GM19351 (cell line): Measurements from ENCODE around the gene TTYH2.
A peak's percentile ranks its signal among the peaks of the same experiment; 100 is the strongest.
"Not testable (repeated sequence)": the region's sequence is repeated elsewhere in the genome, so short reads cannot be mapped to it uniquely, and the experiment has no call there.

Source experiments
- ATAC-seq: cut with Tn5 transposase; IDR thresholded peaks from one replicate; pipeline ENCODE4 v1.9.1; 2021; ENCODE audit warnings: mild to moderate bottlenecking, moderate library complexity; ENCODE audit not compliant: unreplicated experiment

The TTYH2 gene, protein sequence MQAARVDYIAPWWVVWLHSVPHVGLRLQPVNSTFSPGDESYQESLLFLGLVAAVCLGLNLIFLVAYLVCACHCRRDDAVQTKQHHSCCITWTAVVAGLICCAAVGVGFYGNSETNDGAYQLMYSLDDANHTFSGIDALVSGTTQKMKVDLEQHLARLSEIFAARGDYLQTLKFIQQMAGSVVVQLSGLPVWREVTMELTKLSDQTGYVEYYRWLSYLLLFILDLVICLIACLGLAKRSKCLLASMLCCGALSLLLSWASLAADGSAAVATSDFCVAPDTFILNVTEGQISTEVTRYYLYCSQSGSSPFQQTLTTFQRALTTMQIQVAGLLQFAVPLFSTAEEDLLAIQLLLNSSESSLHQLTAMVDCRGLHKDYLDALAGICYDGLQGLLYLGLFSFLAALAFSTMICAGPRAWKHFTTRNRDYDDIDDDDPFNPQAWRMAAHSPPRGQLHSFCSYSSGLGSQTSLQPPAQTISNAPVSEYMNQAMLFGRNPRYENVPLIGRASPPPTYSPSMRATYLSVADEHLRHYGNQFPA

DNA sequence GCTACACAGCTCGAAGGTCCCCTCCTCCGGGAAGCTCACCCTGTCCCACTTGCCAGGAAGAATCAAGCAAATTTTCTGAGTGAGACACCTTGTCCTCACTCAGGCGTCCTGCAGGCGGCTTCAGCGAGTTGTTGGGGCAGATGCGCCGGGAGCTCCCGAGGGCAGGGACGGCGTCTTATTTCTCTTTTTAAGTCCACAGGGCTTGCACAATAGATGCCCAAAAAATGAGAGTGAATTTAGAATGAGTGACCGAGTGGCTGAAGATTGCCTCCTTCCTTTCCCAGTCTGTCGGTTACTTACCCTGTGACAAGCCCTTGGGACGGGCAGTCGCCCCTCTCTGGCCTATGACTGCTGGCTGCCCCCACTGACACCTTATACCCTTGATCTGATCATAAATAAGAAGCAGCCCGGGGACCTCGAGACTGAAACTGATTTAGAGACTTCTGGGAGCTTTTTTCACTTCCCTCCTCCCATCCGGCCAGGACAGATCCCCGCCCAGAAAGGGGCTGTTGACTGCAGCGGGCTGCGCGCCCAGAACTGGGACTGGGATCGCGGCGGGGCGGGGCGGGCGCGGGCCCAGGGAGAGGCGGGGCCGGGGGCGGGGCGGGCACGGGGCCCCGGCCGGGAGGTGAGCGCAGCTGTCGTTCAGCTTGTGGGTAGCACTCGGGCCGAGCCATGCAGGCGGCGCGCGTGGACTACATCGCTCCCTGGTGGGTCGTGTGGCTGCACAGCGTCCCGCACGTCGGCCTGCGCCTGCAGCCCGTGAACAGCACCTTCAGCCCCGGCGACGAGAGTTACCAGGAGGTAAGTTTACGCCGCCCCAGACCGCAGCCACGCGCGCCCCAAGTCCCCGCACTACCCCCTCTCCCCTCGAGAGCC is at the start of gene TTYH2:
Gene TTYH2, plus strand, starts transcription at position 659 of the 879 bp plus-strand sequence. Its CDS starts 17 bp downstream, at position 676.
- peak; percentile 55 for ATAC-seq

DNA sequence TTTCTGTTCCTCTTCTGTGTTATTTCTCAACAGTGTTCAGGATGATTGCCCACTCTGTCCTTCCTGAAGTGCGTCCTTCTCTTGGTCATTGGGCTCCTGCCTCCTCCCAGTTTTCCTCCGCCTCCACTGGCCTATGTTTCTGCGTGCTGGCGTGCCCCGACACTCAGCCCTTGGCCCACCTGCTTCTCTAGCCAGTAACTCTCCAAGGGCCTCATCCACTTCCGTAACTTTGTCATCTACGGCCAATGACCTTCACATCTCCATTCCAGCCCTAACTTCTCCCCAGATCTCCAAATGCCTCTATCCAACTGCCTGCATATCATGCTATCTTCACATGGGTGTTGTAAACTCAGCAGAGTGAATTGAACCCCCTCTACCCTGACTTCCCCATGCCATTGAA is 49.5 kb upstream of the TTYH2 start:
- no peak for ATAC-seq

DNA sequence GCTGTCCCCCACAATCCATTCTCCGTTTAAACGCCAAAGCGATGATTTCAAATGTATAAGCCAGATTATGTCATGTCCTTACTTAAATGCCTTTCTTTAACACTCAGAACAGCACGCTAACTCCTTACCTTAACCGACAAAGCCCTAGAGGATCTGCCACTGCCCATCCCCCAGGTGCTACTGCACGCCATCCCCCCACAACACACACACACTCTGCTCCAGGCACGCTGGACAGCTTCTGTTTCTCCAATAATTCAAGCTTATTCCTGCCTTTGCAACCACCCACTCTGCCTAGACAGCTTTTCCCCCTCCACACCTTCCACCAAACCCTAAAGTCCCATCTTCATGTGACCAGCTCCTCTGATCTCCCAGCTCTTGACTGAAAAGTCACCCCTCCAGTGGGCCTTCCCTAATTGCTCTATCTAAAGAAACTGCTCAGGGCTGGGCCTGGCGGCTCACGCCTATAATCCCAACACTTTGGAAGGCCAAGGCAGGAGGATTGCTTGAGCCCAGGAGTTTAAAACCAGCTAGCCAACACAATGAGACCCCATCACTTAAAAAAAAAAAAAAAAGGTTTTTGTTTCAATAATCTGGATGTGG is 48.8 kb upstream of the TTYH2 start:
- no peak for ATAC-seq

DNA sequence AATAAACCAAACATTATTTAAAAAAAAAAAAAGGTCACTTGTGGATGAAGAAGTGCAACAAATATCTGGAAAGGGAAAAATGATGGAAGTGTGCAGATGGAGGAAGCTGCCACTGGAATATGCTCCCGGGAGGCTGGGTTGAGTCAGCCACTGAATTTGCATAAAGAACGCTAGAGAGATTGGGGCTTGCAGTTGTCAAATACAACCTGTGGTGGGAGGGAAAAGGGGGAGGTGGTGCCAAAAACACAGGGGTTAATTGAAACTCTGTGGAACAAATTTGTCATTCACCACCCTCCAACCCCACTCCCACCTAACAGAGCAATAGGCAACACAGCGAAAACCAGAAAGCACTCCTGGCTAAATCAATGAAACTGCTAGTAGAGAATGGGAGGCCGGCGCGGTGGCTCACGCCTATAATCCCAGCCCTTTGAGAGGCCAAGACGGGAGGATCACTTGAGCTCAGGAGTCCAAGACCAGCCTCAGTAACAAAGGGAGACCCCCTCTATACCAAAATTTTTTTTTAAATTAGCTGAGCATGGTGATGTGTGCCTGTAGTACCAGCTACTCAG is 47.5 kb upstream of the TTYH2 start:
- no peak for ATAC-seq

DNA sequence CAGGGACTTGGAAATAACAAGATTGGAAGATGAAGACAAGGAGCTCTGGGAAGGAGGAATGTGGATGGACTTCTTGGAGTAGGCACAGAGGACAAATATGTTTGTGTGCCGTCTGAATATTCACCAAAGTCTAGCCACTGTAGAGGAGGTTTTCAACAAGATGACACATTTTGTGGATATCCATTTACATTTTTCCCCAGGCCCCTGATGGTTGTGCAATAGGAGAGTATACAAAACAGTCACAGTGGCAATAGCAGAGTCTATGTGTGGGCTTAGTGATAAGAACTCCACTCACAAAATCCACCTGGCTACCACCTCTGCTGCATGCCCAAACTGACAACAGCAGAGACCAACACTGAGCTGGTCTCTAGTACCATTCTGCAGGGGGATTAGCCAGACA is 42.4 kb upstream of the TTYH2 start:
- no peak for ATAC-seq

DNA sequence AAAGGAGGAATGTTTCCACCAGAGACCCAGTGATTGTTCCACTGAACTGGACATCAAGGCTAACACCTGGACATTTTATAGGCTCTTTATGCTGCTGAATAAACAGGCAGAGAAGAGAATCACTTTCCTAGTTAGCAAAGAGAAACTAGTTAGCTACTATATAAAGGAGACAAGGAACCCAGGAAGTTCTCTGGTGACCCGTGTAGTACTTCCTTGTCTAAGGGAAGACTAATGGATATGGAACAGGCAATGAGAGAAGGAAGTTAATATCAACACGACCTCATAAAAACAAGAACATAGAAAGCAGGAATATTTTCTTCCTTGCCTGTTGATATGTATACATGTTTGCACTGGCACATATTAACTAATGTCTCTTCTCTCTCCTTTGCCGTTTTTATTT is 40.7 kb upstream of the TTYH2 start:
- no peak for ATAC-seq

DNA sequence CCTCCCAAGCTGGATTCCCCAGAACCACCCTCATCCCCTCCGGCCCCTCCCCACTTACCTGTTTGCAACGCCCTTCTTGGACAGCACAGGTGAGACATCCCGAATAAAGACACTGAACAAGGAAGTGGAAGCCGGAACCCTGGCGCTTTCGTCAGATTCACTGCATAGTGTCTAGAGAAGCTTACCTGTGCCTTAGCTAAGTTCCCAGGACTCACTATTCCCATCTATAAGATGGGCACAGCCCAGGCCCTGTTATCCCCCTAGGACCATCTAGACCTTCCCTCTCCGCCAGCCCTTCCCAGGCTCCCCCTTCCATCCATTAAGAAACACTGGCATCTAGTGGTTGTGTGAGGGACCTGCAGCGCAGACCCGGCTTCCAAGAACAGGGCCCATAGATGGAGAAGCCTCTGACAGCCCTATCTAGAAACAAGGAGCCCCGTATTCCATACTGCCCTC is 36.8 kb upstream of the TTYH2 start:
- no peak for ATAC-seq

DNA sequence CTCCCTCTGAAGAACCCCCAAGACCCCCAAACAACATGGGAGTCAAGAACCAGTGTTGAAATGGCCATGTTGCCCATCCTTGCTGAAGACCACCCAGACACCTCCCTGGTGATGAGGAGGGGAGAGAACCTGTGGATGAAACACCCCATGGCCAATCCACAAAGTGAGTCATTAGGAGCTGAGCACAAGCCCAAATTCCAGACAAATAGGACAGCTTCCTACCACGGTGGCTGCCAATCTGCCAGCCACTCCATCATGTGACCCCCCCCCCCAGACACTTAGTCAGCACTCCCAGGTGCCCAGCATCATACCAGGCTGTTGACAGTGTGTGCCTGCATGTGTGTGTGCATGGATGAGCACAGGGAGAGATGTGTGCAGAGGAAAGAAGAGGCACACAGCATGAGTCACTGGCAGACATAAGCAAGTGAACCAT is 36.3 kb upstream of the TTYH2 start:
- ATAC-seq, result no peak

DNA sequence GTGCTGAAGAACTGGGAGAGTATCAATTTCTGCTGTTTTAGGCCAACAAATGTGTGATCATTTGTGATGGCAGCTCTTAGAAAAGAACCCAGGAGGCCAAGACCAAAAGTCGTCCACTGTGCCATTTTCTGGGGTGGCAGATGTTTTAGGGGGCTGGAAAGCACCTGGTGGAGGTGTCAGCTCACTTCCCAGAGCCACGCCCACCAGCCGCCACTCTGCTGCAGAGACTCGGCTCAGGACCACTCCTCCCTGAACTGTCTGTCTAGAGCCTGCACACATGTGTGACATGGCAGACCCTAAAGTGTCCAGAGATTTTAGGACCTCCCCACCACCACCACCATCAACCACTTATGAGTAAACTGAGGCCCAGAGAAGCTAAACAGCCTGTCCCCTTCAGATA is 33.8 kb upstream of the TTYH2 start:
- no peak for ATAC-seq

DNA sequence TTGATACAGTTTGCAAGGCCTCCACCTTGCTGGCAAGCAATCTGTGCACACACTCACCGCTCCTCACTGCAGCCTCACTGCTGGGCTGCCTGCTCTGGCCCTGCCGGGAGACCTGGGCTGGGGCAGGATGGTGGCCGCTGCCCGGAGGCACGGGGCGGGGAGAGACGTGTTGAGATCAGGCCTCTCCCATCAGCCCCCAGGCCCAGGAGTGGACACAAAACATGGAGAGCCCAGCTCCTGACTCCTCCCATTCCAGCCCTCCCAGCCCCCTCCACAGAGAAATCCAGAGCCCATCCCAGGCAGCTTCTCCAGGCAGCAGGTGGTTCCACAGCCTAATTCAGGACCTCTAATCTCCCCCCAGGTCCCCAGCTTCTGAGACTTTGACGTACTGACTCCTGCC is 33.0 kb upstream of the TTYH2 start:
- ATAC-seq, result no peak

DNA sequence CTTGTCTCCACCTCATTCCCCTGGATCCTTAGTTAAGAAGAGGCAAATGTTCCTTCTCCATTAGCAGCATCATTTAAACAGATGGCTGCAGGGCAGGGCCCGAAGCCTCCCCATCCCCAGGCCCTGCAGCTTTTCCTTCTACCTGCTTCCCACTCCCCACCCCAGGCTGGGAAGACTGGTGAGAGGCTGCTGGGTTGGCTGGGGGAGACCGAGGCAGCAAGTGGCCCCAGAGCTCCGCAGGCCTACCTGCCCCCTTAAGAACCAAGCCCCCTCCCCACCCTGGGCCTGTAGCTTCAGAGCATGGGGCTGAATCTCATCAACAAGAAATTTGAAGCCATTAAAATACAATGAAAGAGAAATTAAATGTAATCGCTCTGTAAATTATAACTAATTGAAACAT is 32.0 kb upstream of the TTYH2 start:
- ATAC-seq, result no peak

DNA sequence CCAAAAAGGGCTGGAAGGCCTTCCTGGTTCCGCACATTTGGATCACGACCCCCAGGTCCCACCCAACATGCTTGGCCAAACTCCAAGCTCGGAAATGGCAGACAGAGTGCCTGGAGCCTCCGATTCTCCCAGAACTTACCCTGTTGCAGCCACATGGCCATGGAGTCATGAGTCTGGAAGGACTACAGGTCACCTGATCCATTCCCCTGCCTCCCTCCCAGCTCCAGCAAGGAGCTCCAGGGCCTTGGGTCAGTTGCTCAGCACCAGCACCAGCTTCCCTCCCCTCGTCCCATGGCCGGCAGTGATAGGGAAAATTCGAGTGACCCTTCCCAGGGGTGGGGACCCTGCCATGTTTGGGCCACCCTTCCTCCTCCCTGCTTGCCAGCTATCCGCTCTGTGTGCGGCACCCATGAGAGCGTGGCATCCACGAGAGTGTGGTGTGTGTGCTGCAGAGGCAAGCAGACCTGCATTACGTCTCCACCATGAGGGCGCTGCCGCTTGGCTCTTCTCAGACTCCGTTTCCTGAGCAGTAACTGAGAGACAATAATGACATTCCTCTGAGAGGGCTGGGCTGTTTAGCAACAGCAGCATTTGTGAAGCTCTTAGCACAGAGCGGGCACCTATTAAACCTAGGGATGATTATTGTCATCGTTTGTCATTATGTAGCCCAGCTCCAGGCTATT is 31.2 kb upstream of the TTYH2 start:
- no peak for ATAC-seq

DNA sequence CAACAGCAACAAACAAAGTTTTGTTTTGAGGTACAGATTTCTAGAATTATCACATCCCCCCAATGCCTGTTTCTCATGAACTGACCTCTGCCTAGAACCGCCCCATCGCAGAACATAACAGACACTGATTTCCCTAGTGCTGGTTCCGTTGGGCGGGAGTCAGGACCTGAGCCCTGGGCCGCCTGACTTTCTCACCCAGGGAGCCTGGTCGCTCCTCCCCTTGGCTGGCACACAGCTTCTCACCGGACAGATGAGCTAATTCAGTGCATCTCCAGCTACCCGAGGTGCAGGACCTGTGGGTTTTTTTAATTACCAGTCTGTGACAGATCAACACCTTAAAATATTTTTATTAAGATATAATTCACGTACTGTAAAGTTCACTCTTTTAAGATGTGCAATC is 30.0 kb upstream of the TTYH2 start:
- no peak for ATAC-seq

DNA sequence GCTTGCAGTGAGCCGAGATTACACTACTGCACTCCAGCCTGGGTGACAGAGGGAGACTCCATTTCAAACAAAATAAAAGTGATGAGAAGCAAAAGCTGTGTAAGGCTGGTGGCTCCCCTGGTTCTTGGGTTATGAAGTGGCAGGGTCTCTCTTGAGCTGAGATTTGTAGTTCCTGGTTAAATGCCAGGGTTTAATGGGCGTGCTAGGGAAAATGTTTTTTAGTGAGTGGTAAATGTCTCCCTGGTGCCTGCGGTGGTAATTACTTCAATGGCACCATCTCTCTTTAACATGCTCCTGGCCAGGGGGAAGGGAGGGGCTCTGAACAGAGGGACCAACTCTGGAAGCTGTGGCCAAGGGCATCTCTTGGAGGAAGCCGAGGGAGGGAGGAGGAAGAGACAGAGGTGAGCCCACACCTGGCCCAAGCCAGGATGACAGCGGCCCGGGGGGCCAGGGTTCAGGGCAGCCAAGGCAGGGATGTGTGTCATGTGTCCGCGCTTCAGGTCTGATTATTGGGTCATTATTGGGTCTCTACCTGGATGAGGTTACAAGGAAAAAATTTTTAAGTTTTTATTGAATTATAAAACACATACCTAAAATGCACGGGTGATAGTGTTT is 27.7 kb upstream of the TTYH2 start:
- ATAC-seq, result no peak

DNA sequence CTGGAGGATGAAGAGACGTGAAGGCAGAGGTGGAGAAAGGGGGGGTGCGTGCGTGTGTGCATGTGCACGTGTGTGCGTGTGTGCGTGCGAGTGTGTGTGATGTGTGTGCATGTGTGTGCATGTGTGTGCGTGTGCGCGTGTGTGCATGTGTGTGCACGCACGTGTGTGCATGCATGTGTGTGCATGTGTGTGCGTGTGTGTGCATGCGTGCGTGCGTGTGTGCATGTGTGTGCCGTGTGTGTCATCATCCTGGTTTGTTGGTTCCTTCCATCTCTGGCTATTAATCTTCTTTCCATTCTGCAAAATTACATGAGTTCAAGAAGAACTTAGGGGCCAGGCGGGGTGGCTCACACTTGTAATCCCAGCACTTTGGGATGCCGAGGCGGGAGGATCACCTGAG is 26.9 kb upstream of the TTYH2 start:
- no peak for ATAC-seq

DNA sequence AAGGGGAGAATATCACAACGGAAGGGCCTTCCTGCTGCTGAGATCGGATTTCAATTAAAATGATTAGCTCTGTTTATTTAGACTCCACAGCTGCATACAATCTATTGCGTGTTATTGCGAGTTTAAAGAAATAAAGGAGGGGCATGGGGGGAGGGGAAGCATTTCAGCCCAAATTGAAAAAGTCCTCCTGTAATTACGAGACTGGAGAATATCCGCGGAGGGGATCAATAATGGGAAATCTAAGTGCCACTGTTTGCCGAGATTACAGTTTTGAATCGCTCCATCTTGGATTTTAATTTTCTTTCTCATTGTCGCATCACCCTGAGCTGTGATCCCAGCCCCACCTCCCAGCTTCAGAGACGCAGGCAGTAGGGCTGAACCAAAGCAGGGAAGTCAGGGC is 25.6 kb upstream of the TTYH2 start:
- ATAC-seq, result no peak

DNA sequence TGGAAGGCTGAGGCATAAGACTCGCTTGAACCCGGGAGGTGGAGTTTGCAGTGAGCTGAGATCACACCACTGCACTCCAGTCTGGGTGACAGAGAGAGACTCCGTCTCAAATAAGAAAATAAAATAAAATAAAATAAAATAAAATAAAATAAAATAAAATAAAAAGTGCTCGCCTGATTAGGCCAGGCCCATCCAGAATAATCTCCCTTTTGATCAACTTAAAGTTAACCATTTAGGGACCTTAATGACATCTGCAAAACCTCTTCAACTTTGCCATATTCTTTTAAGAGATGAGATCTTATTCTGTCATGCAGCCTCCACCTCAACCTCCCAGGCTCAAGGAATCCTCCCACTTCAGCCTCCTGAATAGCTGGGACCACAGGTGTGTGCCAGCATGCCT is 24.7 kb upstream of the TTYH2 start:
- ATAC-seq, result not testable (repeated sequence)

DNA sequence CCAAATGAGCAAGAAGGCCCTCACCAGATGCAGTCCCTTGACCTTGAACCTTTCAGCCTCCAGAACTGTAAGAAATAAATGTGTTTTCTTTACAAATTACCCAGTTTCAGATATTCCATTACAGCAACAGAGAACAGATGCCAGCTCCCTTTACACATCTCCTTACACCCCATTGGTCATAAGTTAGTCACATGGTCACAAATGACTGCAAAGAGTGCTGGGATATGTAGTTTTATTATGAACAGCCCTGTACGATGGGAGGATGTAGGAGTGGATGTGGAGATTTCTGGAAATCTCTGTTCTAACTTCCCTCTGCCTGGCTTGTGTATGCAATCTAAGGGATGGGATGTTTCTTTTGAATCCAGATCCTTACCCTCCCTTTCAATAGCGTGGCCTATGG is 23.2 kb upstream of the TTYH2 start:
- peak; percentile 79 for ATAC-seq

DNA sequence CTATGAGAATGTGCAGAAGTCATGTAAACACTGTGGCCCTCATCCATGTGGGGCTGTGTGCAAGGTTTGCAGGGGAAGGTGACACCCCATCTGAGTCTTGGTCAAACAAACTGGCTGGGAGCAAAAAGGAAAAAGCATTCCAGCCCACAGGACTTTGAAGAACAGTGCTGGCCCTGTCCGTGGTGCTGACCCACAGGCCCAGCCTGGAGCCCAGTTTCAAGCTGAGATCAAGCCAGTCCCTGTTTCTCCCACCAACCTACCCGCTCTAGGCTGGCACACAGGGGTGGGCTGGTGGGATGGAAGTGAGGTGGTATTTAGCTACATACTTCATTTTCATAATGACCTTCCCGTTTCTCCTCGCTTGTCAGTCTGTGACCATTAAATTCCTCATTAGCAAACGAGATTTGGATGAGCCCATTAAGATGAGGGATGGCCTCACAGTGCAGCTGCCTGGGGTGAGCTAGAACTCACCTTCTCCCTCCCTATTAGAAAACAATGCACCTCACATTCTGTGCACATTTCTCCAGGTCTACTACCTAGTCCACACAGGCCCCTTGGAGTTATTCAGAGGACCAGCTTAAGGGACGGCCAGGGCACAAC is 22.5 kb upstream of the TTYH2 start:
- no peak for ATAC-seq
